Stimulated activated CD4-positive, alpha-beta T cell treated with anti-CD3 and anti-CD28 coated beads, TNF-alpha, amount 100 ng/mL, for 4 hours (primary cell): ENCODE measurements around the gene FGF12.

ENCODE experiments used
- DNase-seq, 3 experiments: peaks; one replicate each; pipeline ENCODE4 v3.0.0-alpha.2; 2020; ENCODE audit warnings: low read depth in 3 of 3

The FGF12 gene

DNA sequence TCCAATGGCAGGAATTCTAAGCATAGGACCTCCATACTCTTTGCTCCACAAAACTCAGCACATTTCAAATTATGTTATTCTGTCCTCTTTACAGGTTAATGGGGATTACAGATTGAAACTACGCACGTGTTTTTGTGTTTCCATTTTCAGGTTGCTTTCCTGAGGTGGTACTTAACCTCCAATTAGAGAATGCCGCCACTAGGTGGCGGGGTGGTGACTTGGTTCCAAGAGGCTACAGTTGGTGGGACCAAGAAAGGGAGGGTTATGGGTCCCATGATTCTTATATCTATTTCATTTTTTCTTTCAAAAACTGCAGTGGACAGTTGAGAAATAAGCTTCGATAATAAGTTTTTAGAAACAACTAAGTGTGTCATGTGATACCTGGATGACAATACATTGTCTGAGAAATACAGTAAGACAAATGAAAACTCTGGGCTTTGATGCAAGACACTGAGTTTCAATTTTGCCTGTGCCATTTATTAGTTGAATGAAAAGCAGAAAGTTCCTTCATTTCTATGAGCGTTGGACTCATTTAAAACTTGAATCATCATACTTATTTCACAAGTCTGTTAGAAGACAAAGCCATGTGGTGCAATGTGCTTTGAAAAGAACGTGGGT lies 539.0 kb downstream of the FGF12 start:
- no peak for DNase-seq

DNA sequence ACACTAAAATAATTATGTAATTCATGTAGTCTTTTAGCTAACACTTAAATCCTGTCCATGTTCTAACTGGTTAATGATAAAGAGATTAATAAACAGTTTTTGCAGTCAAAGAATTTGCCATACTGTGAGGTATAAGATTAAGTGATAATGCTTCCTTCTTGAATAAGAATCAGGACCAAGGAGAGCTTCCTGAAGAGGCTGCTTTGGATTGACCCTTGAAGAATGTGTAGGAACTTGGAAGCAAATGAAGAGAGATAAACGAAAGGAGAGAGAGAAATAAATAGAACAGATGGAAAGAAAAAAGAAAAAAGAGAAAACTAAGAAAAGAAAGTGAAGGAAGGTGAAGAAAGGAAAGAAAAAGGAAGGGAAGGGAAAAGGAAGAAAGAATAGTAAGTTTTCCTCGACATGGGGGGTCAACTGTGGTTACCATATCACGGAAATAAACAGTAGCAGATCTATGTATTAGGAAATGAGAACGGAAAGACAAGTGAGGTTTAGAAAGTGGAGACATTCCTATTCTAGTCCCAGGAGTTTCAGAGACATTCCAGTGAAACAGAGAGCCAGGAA lies 539.8 kb downstream of the FGF12 start:
- no peak for DNase-seq

DNA sequence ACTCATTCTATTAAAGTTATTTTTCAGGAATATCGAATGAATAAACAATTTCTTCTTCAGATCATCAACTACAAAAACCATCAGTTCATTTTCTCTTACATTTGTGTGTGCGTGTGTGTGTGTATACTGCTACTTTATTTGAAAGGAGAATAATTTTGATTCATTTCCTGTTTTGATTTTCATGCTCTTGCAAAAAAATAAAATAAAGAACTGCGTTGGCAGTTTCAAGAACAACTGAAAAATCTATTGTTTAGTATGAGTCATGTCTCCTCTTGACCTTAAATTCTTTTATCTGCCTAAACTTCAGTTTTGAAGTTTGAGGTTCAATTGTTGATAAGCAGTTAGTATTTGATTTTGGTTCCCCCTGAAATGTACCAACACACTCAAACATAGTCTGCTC lies 540.8 kb downstream of the FGF12 start:
- DNase-seq = no peak

DNA sequence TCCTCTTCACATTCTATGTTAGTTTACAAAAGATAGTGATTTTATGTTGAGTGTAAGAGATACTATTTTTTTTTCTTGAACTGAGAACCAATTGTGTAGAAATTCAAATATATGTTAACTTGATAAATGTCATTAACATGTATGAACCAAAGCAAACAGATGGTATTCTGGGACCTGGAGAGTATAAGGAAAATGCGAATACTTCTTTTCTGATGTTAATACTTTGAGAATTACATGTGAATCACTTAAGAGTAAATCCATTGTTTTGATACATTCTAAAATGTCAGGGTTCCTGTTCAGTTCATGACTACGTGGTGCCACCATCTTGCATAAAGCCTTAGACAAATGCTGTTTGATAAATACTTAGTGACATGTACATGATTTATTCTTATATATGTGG lies 541.3 kb downstream of the FGF12 start:
- no peak for DNase-seq

DNA sequence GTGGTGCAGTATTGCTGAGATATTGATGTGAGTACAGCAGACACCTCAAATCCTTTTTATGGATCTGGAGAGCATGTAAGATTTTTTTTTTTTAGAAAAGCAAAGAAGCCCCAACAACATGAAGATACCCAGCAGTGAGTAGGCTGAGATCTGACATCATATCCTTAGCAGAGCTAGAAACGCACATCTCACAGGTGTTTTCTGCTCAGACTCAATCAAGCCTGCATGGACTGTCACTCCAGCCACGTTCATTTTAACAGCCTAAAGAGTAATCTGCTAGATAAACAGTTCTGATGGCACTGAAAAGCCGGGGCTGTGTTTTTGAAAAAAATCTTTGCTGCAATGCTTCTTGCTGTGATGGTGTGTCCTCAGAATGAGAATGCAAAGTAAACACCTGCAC lies 544.2 kb downstream of the FGF12 start:
- no peak for DNase-seq

DNA sequence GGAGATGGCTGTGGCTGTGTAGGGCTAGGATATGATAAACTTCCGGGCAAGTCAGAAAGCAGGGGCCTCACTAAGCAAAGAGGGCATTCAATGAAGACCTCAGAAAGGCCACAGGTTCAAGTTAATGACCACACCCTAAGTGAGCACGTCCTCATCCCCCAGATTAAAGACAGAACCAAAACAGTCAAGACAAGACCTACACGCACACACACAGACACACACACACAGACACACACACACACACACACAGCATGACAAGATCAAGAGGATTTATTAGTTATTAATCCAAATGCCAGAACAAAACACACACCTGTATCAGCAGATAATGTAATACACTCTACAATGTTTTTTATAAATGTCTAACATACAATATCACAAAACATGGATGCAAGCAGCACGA lies 546.2 kb downstream of the FGF12 start:
- no peak for DNase-seq

DNA sequence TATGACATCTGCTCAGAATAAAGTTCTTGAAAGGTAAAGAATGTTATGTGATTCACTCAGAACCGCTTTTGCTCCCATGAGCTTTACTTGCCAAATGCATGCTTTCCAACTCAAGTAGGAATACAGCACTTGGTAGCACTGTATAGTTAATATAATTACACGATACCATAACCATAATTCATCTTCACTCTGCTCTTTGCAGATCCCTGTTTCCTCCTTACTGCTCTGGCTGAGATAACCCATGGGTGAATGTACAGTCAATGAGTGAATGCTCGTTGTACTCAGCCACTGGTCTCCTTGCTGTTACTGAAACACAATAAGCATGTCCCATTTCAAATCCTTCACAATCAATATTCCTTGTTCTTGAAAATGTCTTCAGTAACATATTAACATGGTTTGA lies 550.0 kb downstream of the FGF12 start:
- no peak for DNase-seq

DNA sequence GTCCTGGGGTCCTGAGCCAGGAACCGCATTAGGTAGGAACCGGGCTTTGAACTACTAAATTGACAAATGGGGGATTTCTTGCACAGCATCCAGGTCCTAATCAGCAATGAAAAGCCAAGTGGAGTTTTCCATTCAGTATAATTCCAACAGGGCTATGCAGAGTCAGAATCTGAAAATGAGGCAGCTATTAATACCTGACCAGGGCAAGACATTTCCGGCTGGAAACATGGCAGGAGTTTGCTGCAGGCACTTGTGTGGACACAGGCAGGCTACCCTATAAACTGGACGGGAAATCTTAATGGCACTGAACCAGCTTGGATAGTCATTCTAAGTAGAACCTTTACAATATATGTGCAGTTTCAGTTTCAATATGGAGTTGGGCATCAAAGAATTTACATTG lies 553.1 kb downstream of the FGF12 start:
- DNase-seq = no peak

DNA sequence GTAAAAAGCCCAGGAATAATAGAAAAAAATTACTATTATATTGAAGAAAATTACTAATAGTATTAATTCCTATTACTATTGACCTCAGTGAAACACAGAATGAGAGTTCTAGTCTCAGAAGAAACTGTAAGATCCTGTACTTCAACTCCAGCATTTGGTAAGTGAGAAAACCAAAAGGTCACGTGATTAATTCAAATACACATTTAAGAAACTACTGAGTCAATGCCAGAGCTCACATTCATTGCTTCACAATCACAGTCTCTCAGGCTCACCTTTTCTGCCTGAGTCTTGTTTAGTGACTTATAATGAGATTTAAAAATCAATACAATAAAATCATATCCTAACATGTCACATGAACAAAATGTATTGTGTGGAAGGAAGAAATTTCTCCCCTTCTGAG lies 556.1 kb downstream of the FGF12 start:
- no peak for DNase-seq

DNA sequence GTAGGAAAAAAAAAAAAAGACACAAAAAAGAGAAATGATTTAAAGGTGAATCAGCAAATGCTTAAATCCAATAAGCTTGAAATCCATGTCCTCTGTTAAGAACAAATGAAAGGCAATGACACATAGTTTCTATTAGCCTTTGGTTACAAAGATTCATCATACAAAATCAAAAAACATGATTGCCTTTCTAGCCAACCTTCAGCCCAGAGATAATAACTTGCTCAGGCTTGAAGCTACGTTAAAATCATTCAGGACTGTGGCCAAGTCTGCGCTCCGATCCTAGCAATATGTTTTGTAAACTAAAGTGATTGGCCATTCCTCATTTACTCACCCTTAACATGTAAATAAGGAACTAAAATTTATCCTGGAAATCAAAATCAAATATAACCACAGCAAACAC lies 556.7 kb downstream of the FGF12 start:
- no peak for DNase-seq

DNA sequence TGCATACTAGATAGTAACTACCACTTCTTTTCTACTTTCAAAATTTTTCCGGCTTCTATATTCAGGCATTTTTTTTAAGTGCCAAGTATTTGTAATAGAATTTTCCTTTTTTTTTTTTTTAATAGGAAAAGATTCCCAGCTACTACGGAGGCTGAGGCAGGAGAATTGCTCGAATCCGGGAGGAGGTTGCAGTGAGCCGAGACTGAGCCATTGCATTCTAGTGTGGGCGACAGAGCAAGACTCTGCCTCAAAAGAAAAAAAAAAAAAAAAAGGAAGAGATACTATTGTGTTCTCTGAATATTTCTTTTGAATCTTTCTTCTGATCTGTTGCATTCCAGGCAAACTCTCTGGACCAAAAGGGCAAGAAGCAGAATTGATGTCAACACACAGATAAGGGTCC lies 557.3 kb downstream of the FGF12 start:
- no peak for DNase-seq

DNA sequence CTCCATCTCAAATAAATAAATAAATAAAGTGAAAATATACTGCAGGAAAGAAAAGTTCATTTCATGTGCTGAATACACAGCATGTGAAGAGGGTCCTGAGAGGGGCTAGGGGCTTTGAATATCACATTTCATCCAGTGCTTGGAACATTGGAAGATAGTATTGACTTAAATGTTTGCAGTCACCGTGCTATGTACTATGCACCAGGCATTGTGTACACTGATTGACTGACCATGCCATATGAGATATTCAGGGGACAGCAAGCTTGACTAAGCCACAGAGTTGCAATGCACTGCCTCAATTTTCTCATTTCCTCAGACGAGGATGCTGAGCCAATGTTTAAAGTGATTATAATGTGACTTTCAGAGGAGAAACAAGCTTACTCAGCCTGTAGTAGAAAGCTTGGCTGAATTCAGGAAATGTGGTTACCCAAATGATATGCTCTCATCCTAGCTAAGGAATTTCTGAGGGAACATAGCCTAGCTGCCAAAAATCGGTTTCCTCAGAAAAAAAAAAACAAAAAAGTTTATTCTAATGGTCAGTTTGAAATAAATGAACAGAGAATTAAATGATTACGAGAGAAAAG lies 557.9 kb downstream of the FGF12 start:
- no peak for DNase-seq

DNA sequence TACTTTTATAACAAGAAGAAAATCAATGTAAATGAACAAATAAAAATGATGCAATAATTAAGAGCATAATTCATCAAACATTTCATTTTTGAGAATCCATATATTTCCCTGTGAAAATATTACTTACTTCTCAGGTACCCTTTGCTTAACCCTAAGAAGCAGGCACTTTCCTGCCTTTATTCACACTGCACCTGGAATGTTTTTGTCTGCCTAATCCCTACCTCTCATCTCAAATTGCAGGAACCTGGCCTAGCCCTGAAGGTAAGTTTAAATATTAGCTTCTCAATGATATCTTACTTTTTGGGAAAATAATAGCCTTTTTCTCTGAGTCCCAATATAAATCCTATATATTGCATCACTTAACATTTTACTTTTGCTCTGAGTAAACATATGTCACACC lies 559.1 kb downstream of the FGF12 start:
- no peak for DNase-seq

DNA sequence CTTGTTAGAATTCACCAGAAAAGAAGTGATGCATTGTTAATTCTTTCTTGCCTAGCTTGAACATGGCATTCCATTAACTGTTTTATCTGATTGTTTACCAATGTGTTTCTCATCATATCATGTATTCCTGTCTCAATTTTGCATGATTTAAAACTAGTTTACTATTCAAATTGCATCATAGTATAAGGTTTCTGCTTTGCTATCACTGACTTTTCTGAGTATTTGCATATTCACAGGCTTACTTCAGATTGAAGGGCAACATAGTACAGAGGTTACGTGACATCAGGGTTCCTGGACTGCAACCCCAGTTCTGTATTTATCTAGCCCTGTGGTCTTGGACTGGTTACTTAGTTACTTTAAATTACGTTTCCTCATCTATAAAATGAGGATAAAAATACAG lies 561.8 kb downstream of the FGF12 start:
- DNase-seq = no peak

DNA sequence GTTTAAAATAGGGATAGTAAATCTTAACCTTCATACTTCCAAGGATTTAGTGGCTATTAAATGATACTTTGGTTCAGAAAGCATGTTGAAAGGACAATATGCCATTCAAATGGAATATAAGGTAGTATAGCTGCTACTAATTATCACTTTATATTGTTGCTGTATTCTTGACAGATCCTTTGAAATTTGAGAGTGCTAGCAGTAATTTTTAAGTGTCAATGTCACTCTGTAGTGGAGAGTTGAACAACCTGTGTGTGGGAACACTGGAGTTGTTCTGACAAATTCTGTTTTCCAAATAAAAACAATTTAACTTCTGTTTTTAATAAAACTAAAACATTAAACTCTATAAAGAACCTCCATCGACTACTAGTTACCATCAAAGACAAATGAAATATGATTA lies 565.7 kb downstream of the FGF12 start:
- no peak for DNase-seq

DNA sequence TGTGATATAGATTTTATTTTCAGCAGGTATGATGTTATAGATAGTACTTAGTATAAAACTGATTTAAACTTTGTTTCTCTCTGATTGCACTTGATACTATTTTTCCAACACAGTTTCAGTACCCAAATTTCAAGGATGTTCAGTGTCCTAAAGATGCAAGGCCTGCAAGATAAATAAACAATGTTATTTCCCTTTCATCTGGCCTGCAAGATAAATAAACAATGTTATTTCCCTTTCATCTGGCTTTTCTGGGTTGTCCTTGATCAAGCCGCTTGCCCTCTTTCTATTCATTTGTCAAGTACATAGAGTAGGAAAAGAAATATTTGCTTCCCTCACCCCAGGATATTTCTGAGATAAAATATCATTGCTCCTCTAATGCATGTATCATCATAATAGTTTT lies 571.0 kb downstream of the FGF12 start:
- no peak for DNase-seq

DNA sequence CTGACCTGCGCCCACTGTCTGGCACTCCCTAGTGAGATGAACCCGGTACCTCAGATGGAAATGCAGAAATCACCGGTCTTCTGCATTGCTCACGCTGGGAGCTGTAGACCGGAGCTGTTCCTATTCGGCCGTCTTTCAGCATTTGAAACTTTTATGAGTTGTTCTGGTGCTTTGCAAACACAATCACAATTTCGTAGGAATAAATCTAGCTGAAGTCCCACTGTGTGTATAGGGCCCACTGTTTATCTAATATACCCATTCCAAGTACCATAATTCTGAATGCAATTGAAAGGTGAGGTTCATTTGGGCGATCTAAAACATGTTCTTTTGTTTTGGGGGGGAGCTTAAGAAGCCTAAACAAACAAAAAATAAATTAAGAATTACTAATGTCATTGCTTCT lies 572.1 kb downstream of the FGF12 start:
- no peak for DNase-seq

DNA sequence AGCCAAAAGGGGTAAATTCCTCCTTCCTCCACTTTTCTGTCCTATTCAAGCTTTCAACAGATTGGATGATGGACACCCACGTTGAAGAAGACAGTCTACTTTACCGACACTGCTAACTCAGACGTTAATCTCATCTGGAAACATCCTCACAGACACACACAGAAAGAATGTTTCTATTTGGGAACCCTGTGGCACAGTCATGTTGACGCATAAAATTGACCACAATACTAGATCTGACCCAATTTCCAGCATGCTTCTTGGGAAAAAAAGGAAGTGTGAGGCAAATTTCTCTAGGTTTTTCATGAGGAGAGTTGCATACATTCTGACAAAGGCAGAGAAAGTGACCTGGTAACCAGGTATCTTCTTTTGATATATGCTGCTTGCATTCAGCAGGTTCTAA lies 594.1 kb downstream of the FGF12 start:
- DNase-seq = no peak

DNA sequence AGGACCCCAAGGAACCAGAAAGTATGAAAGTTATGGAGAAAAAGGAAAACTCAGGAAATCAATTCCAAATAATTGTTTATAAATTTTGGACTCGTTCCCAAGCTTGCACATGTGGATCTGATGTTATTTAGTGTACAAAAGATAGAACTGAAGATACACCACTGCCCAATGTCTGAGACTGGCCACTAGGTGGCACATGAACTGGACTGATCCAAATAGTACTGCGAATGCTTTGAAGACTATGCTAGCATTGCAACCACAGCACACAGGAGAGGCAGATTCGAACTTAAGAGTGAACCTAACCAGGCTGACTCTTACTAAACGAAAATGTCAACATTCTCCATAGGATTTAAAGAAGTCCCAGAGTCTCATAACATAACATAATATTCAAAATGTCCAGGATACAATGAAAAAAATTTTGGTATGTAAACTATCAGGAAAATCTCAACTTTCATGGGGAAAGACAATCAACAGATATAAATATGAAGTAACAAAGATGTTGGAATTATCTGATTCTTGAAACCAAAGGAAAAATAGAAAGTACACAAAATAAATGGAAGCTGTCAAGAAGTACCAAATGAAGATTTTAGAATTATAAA lies 596.7 kb downstream of the FGF12 start:
- no peak for DNase-seq

DNA sequence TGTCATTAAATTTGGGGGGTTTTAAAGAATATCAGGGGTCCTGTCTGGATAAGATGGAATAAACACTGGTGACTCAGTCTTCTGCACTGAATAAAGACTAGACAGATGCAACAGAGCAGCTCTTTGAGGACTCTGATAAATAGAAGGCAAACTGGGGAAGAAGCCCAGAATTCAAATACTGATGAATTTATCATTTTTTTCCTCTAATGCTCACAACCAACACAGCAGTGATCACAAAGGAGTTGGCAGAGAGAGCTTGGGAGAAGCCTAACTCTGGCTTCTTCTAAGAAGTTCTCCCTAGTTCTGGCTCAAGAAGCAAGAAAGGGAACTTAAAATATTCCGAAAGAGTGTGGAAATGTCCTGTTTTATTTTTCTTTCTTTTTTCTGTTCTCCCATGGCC lies 597.8 kb downstream of the FGF12 start:
- no peak for DNase-seq

DNA sequence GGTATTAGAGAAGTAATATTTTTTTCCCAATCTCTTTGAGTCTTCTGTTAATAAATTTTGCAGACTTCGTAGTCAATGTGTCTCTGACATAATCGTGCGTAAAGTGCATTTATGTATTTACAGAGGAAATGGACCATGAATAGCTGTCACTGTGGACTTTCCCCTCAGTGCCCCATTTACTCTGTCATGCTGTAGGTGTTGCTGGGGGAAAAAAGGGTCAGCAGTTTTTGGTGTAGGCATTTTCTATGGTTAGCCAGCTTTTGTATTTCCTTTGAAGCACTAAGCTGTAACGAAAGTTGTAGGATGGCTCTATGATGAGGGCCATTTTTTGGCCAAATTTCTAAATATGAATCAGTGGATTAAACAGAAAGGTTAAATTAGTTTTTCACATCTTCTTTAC lies 598.4 kb downstream of the FGF12 start:
- no peak for DNase-seq

DNA sequence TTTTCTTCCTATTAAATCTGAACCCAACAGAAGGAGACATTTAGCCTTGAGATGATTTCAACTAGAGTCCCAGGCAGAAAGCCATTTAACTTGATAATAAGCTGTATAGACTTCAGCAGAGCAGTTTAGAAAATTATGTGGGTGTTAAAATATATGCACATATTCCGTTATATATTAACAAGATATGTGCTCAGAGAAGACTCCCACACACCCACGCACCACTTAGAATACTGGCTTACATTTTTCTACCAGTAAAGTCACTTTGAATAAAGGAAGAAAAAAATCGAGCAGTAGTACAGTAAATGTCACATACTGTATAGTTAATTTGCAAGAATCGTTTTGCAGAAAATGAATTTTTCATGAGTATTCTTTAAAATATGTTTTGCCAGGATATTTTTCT lies 599.3 kb downstream of the FGF12 start:
- DNase-seq = no peak

DNA sequence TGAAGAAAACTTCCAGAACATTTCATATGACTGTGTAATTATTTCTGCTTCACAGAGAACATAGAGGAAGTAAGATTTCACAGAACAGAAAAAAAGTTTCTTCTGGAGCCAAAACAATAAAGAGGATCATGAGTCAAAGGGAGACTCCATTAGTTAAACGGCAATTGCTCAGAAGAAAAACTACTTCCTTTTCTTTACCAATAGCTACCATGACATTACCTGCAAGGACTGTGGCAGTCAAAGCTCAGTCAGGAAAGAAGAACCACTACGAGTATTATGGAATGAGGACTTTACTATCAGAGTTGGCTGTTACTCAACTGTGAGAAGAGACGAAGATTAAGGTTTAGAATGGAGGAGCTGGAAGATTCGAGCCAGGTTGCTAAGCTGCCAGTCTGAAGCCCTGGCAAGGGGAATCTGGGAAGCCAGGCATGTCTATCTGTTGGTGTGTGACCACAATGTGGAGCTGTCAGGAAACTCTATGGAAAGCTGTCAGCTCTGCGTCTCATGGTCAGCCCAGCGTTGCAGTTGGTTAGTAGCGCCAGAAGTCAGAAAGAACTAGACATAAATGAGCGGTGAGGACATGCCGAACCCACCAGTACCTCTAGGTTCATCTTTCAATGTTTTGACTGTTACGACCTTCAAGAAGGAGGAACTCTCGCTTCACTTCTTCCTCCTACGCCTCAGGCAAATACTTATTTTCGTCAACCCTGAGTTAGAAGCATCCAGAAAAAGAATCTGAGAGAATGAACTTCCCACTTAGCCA lies 604.3 kb downstream of the FGF12 start:
- DNase-seq = no peak
